HFFc6 (cell line): Measurements from ENCODE around the gene LDLRAD3. TPM values are rescaled to one million over a fixed set of nuclear protein-coding genes. Genes with fewer than 3 reads are reported as not detected.

Source experiments
- DNase-seq: peaks from one replicate; pipeline ENCODE4 v3.0.0-alpha.2; 2018
- H3K27ac Mint-ChIP-seq: 2 replicates; pipeline ENCODE4 v1.8.0; 2020; ENCODE audit warnings: mild to moderate bottlenecking, mixed read lengths
- H3K27me3 Mint-ChIP-seq: 2 replicates; pipeline ENCODE4 v1.8.0; 2021; ENCODE audit warnings: mild to moderate bottlenecking, moderate library complexity, mixed read lengths; ENCODE audit not compliant: insufficient read depth
- H3K36me3 Mint-ChIP-seq: 2 replicates; pipeline ENCODE4 v1.8.0; 2021; ENCODE audit warnings: low read depth, mixed read lengths
- H3K4me1 Mint-ChIP-seq: 2 replicates; pipeline ENCODE4 v1.8.0; 2020; ENCODE audit warnings: low read depth, mixed read lengths
- H3K4me3 Mint-ChIP-seq: 2 replicates; pipeline ENCODE4 v1.8.0; 2020; ENCODE audit warnings: mild to moderate bottlenecking, moderate library complexity, mixed read lengths
- H3K9me3 Mint-ChIP-seq: 2 replicates; pipeline ENCODE4 v1.8.0; 2020; ENCODE audit warnings: mild to moderate bottlenecking, mixed read lengths
- total RNA-seq, 6 experiments: library from RNA; stranded (reverse); fragmentation: NEBNext Ultra II Directional; extraction: Animal tissue kit (Norgen Biotek cat#: 25700); gene quantifications; 2 replicates in 1 of 6; 3 replicates in 5 of 6; pipeline ENCODE4 v1.2.3, GENCODE V29; 2021
- TF ChIP-seq, protein P1 (sequence below): fragments of 200-600 bp; sonication (generic); IDR thresholded peaks from 2 replicates; pipeline ENCODE4 v1.5.0; 2021; ENCODE audit warnings: antibody characterized with exemption, mild to moderate bottlenecking

The LDLRAD3 gene
- total RNA-seq, 6 experiments from 2014 or later: 5.2 to 6.5 (median 5.6) TPM

GRCh38 chr11:36000616-36001190 lies 56.8 kb downstream of the LDLRAD3 start:
- Mint-ChIP-seq H3K27me3 (no peaks in the 10 kb centered on the region), H3K27ac (no peak overlapping the region; the same call in 1 of the 2 replicates), H3K36me3 (peaks cover 22% of the 10 kb centered on the region), H3K9me3 (peaks cover 10% of the 10 kb centered on the region), H3K4me1 (0 out of 2 replicates have a peak, but pooled peaks cover 5% of the 10 kb centered on the region), H3K4me3 (no peak overlapping the region)
- TF ChIP-seq, protein P1, sequence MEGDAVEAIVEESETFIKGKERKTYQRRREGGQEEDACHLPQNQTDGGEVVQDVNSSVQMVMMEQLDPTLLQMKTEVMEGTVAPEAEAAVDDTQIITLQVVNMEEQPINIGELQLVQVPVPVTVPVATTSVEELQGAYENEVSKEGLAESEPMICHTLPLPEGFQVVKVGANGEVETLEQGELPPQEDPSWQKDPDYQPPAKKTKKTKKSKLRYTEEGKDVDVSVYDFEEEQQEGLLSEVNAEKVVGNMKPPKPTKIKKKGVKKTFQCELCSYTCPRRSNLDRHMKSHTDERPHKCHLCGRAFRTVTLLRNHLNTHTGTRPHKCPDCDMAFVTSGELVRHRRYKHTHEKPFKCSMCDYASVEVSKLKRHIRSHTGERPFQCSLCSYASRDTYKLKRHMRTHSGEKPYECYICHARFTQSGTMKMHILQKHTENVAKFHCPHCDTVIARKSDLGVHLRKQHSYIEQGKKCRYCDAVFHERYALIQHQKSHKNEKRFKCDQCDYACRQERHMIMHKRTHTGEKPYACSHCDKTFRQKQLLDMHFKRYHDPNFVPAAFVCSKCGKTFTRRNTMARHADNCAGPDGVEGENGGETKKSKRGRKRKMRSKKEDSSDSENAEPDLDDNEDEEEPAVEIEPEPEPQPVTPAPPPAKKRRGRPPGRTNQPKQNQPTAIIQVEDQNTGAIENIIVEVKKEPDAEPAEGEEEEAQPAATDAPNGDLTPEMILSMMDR: no peak
- DNase-seq: no peak

GRCh38 chr11:36002196-36002595 lies 58.3 kb downstream of the LDLRAD3 start:
- H3K27ac Mint-ChIP-seq: no peak overlapping the region
- H3K9me3 Mint-ChIP-seq: peaks cover 8% of the 10 kb centered on the region
- TF ChIP-seq, protein P1: no peak
- no peaks in the 10 kb centered on the region; the same call in 1 of the 2 replicates for H3K27me3 Mint-ChIP-seq
- H3K4me1 Mint-ChIP-seq: peaks cover 12% of the 10 kb centered on the region
- DNase-seq: no peak
- peaks cover 21% of the 10 kb centered on the region for H3K36me3 Mint-ChIP-seq
- H3K4me3 Mint-ChIP-seq: no peak overlapping the region

GRCh38 chr11:36002796-36003195 lies 58.9 kb downstream of the LDLRAD3 start:
- peaks cover 8% of the 10 kb centered on the region for H3K9me3 Mint-ChIP-seq
- no peaks in the 10 kb centered on the region; the same call in 1 of the 2 replicates for H3K27me3 Mint-ChIP-seq
- TF ChIP-seq, protein P1: no peak
- no peak for DNase-seq
- H3K36me3 Mint-ChIP-seq: peaks cover 21% of the 10 kb centered on the region
- H3K4me1 Mint-ChIP-seq: peaks cover 18% of the 10 kb centered on the region
- H3K27ac Mint-ChIP-seq: no peak overlapping the region
- H3K4me3 Mint-ChIP-seq: no peak overlapping the region

- H3K27me3 Mint-ChIP-seq: no peaks in the 10 kb centered on the region; the same call in 1 of the 2 replicates
- TF ChIP-seq, protein P1: no peak
- H3K4me3 Mint-ChIP-seq: no peak overlapping the region
- peaks cover 8% of the 10 kb centered on the region for H3K9me3 Mint-ChIP-seq
- H3K4me1 Mint-ChIP-seq: peaks cover 47% of the 10 kb centered on the region
- no peak overlapping the region for H3K27ac Mint-ChIP-seq
- no peak for DNase-seq
- H3K36me3 Mint-ChIP-seq: peaks cover 21% of the 10 kb centered on the region
These were observed 62.7 kb downstream of the LDLRAD3 start for GRCh38 chr11:36006556-36006955.

DNA sequence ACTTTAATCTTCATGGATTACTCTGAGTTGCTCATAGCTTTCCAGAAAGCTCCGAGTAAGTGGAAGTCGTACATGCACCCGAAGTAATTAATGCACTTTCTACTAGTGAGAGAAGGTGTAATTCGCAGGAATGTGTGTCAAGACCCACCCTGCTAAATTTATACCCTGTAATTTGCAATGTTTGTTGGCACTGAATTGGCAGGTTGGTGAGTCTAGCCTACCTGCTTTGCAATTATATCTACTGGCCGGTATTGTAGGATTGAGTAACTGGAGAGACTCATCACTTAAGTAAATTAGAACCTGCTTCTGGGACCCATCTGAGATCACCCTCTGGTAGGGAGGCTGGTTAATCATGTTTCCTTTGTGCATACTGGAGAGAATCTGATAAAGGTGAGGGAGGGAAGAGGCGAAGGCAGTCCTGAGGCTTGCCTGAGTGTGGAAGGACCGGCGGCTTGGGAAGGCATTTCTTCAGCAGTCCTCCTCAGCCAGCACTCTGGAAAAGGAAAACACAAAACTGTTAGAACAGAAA lies 63.3 kb downstream of the LDLRAD3 start:
- Mint-ChIP-seq H3K27ac (no peak overlapping the region), H3K27me3 (no peaks in the 10 kb centered on the region; the same call in 1 of the 2 replicates), H3K36me3 (peaks cover 21% of the 10 kb centered on the region), H3K9me3 (peaks cover 8% of the 10 kb centered on the region), H3K4me1 (peaks cover 51% of the 10 kb centered on the region), H3K4me3 (no peak overlapping the region)
- TF ChIP-seq, protein P1: no peak
- no peak for DNase-seq
